Measurements from ENCODE around the gene HELZ.

- TF ChIP-seq POLR2A (IDR thresholded peaks at IDR 0.05; ENCODE audit: low read depth, low read length) (no peak), POLR2AphosphoS5 (IDR thresholded peaks at IDR 0.05; ENCODE audit: low read depth, low read length) (no peak)
Observed at GRCh38 chr17:67126983-67127382, 118.0 kb downstream of the HELZ start.

Measured in GM12892 (cell line).